Measurements from ENCODE around the gene GET4.
"Not testable (repeated sequence)": the region's sequence is repeated elsewhere in the genome, so short reads cannot be mapped to it uniquely, and the experiment has no call there.

The GET4 gene

DNA sequence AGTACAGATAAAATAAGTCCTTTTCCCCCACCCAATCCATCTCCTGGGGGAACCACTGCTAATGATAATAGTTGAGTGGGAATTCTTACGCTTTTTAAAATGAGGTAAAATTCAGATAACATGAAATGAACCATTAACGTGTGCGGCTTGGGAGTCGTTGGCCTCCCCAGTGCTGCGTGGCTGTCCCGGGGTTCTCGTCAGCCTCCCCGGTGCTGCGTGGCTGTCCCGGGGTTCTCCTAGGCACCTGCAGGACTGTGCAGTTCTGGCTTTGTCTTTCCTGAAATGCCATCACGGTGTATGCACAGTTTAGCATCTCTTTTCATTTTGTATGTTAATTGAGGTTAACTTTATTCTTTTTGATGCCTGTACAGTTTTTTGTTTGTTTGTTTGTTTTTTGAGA is 30.6 kb upstream of the GET4 start:
- DNase-seq (ENCODE audit: low spot score), result no peak

DNA sequence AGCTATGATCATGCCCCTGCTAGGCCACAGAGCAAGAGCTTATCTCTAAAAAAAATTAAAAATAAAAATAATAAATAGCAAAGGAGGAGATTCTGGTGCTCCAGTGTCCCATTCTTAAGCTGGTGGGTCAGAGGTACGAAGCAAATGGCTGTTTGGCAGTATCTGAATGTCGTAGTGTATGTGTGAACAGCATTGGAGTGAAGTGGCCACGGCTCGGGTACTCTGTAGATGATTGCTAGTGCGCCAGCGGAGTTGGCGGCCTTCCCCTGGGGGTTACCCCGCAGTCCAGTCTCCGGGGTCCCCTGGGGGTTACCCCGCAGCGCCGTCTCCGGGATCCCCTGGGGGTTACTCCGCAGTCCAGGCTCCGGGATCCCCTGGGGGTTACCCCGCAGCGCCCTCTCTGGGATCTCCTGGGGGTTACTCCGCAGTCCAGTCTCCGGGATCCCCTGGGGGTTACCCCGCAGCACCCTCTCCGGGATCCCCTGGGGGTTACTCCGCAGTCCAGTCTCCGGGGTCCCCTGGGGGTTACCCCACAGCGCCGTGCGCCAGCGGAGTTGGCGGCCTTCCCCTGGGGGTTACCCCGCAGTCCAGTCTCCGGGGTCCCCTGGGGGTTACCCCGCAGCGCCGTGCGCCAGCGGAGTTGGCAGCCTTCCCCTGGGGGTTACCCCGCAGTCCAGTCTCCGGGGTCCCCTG is 29.2 kb upstream of the GET4 start:
- not testable (repeated sequence) for DNase-seq (ENCODE audit: low spot score)

DNA sequence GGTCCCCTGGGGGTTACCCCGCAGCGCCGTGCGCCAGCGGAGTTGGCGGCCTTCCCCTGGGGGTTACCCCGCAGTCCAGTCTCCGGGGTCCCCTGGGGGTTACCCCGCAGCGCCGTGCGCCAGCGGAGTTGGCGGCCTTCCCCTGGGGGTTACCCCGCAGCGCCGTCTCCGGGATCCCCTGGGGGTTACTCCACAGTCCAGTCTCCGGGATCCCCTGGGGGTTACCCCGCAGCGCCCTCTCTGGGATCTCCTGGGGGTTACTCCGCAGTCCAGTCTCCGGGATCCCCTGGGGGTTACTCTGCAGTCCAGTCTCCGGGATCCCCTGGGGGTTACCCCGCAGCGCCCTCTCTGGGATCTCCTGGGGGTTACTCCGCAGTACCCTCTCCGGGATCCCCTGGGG is 28.6 kb upstream of the GET4 start:
- DNase-seq (ENCODE audit: low spot score), result not testable (repeated sequence)

DNA sequence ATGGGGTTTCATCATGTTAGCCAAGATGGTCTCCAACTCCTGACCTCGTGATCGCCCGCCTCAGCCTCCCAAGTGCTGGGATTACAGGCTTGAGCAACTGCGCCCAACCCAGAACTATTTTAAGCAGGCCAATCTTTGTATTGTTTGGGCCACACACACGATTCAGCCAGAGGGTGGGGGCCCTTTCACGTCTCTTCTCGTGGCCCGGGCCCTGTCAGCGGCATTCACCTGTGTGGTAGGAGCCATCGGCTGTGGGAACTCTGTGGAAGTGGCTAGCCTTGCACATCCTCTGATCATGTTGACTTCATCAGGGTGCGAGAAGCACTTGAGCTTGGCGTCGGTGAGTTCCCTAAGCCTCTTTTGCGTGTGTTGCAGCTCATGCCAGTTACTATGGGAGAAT is 27.2 kb upstream of the GET4 start:
- DNase-seq (ENCODE audit: low spot score), result no peak

DNA sequence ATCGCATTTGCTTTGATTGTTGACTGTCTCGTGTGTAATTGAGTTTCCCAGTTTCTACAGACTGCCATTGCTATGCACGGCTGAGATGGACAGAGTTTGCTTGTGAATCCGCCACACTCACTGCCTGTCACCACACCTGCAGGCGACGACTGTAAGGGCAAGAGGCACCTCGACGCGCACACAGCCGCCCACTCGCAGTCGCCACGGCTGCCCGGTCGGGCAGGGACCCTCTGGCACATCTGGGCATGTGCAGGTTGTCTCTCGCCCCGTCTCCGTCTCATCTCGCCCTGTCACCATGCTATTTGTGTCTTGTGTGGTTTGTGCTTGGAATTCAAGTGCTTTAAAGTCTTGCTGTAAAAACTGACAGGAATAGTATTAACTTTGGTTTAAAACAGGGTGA is 26.6 kb upstream of the GET4 start:
- no peak for DNase-seq (ENCODE audit: low spot score)

DNA sequence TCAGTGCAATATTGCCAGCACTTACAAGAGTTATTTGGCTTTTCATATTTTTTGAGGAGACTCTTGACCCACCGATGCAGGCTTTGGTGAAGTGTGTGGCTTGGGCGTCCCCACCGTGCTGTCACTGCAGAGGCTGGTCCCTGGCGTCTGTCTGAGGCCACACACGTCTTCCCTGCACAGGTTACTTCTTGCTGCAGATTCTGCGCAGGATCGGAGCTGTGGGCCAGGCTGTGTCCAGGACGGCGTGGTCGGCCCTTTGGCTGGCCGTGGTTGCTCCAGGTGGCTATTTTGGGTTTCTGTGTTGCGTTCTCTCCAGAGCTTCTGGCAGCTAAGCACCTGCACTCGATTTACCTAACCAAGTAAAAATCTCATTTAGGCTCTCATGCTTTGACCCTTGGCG is 25.1 kb upstream of the GET4 start:
- no peak for DNase-seq (ENCODE audit: low spot score)

DNA sequence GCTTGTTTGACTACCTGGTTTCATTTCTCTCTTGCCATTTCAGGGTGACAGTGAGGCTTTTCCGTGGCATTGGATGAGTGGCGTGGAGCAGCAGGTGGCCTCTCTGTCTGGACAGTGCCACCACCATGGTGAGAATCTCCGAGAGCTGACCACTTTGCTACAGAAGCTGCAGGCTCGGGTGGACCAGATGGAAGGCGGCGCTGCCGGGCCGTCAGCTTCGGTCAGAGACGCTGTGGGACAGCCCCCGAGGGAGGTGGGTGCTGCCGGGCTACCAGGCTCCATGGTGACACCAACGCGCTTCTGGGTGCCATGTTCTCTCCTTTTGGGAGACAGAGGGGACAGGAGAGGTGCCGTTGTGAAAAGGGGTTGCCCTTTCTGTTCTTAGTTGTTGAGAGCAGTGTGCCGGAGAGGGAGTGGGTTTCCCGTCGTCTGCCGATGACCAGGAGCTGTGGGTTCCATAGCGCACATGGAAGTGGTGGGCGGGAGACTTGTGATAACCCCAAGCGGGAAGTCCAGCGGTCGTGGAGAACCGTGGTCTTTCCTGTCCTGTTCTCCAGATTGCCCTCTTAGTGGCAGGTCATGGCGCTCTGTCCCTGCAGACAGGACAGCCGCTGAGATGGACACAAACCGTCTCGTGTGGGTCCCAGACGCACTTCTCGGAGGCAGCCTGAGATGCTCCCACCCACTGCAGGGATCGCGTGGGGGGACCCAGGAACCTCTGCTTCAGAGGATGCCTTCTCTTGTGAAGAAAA is 22.8 kb upstream of the GET4 start:
- DNase-seq (ENCODE audit: low spot score), result no peak

DNA sequence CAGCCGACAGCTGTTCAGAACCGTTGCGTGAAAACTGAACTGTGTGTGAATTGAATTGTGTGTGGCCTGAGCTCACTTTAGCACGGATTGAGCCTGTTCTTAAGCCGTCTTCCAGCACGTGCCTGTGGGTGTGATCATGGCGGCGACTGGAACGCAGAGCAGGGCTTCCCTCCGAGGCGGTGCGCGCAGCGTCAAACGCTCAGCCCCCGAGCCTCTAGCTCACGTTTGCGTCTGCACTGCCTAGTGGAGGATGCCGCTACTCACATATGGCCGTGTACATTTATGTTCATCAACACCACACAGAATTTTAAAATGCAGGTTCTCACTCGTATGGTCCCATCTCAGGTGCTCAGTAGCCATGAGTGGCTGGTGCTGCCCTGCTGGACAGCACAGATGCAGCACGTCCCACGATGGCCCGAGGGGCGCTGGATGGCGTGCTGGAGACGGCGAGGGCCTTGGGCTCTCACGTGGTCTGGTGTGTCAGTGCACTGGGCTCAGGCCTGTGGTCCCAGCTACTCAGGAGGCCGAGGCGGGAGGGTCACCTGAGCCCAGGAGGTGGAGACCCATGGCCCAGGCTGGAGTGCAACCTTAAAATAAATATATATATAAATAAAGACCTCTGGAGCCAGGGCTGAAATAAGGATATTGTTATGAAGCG is 22.1 kb upstream of the GET4 start:
- no peak for DNase-seq (ENCODE audit: low spot score)

DNA sequence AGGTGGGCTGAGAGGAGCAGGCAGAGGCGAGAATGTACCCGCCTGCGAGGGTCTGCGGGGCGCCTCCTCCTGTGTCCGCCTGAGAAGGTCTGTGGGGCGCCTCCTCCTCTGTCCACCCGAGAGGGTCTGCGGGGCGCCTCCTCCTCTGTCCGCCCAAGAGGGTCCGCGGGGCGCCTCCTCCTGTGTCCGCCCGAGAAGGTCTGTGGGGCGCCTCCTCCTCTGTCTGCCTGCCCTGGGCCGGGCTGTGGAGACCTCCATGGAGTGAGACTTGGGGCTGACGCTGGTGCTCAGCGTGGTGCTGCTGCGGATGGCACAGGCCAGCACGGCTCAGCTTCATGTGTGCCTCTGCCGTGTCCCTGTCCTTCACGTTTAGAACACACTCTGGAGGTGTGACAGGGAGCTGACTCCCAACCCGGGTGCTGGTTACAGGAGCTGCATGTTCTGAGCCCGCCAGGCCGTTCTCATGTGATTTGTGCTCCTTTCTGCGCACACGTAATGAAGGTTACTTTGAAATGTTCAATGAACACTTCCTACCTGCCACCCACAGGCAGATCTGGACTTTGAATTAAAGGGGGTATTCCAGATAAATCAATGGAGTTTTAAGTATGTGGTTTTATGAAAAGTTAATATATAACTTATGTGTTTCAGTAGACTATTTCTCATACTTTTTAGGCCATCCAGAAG is 20.5 kb upstream of the GET4 start:
- no peak for DNase-seq (ENCODE audit: low spot score)

DNA sequence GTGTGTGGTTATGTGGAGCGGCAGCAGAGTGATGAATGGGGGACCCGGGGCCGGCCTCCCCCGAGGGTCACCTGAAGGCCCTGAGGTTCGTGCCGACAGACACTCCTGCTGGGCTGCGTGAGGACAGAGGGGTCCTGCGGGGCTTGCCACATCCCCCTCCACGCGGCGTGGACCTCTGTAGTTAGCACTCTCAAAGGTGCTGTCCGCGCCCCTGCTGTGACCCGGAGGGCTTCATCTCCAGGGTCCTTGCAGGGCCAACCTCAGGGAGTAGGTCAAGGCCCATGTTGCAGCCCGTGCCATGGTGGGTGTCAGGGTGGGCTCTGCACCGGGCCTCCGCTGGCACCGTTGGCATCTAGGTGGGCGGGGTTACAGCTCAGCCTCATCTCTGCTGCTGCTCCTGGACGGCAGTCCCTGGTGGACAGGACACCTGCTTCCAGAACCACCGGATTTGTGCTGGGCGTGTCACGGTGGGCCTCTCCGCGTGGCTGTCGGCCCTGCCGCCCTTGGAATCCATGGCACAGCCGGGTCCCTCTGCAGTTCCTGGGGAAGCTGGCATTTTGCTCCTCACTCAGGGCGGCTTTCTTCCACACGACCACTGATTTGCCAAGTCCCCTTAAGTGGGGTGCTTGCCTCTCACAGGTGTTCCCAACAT is 19.8 kb upstream of the GET4 start:
- DNase-seq (ENCODE audit: low spot score), result no peak

DNA sequence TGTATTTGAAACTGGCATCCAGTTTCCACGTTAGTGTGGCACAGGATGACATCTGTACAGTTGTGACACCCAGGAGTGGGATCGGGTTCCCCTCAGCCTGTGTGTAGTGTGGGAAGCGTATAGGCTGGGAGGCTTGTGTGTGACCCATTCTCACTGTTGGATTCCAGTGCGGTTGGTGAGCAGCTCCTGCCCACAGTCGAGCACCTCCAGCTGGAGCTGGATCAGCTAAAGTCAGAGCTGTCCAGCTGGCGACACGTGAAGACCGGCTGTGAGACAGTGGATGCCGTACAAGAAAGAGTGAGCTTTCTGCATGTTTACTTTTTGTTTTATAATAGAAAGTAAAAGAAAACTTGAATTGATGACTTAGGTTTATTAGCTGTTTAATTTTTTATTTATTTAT is 18.7 kb upstream of the GET4 start:
- DNase-seq (ENCODE audit: low spot score), result no peak

DNA sequence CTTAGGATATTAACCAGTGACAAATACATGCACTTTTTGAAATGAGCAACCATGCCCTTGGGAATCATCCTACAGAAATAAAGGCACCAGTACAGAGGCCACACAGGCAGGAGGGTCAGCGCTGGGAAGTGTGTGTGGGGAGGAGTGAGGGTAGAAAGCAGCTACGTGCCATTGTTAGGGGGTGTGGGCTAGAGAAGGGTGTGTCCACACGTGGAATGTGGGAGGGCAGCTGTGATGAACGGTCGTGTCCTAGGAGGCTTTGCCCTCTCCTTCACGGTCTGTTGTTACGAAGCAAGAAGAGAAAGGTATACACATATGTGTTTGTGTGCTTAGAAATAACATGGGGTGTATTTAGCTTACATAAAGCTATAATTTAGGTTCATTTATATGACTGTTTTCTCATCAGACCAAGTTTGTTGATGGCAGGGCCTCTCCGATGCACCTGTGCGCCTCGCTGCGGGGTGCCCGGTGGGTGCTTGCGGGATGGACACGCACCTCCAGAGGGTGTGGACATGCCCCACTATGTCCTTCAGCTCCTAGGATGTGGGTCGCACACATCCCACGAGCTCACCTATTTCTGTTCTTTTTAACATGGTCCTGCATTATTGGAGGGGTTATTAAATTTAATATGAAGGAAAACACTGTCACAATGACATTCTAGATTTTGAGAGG is 16.9 kb upstream of the GET4 start:
- DNase-seq (ENCODE audit: low spot score), result no peak

DNA sequence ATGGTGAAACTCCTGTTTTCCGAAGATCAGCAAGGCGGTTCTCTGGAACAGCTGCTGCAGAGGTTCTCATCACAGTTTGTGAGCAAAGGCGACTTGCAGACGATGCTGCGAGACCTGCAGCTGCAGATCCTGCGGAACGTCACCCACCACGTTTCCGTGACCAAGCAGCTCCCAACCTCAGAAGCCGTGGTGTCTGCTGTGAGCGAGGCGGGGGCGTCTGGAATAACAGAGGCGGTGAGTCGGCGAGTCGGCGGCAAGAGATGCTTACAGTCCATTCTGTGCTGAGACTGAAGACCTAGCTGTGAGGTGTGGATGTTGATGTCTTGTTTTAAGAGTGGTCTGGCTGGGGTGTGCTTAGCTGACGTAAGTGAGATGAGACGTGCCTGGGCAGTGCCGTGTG is 16.2 kb upstream of the GET4 start:
- DNase-seq (ENCODE audit: low spot score), result no peak

DNA sequence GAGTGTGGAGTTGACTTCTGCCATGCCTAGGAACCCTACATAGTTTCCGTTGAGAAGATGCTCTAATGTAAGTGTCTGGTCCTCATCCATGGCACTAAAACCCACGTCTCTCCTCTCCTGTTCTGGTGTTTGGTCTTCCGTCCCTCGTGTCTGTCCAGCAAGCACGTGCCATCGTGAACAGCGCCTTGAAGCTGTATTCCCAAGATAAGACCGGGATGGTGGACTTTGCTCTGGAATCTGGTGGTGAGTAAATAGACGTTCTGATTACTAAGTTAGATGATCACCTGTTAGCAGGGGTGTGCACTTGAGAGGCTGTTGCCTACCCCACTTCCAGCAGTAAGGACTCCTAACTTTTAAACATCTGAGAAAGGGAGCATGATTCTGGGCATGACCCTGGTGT is 15.1 kb upstream of the GET4 start:
- no peak for DNase-seq (ENCODE audit: low spot score)

DNA sequence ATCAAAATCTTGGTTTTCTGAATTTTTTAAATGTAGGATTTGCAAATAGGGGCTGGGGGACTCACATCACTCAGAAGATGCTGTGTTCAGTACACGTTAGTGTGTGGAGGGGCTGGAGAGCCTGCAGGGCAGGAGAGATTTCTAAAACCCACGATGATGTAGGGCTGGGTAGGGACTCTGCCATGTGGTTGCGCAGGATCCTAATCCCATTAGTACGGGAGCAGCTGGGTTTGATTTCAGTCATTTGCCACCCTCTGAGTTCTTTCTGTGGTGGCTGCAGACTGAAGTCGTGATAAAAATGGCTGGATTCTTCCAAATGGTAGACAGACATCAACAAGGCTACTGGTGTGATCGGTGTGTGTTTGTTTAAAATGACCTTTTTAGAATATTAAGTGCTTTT is 14.2 kb upstream of the GET4 start:
- DNase-seq (ENCODE audit: low spot score), result no peak

DNA sequence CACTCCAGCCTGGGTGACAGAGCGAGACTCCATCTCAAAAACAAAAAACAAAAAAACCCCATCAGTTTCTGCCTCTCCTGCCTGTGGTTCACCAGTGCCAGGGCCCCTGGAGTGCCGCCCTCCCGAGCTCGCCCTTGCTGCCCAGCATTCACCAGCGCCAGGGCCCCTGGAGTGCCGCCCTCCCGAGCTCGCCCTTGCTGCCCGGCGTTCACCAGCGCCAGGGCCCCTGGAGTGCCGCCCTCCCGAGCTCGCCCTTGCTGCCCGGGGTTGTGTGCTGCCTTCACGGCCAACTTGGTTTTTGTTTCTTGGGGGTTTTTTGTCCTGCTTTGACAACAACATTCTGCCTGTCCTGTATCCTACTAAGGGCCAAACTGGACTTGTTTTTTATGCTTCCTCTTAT is 13.2 kb upstream of the GET4 start:
- no peak for DNase-seq (ENCODE audit: low spot score)

DNA sequence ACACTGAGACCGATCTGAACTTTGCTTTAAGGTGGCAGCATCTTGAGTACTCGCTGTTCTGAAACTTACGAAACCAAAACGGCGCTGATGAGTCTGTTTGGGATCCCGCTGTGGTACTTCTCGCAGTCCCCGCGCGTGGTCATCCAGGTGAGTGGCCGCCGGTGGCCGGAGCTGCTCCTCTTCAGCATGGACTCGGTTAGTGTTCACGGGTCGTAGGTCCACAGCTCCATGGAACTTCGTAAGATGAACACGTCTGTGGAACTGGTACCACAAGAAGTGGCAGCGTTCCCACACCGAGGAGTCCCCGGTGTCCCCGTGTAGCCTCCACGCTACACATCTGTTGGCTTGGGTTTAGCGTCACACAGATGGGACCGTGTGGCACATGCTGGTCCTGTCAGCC is 10.4 kb upstream of the GET4 start:
- no peak for DNase-seq (ENCODE audit: low spot score)

DNA sequence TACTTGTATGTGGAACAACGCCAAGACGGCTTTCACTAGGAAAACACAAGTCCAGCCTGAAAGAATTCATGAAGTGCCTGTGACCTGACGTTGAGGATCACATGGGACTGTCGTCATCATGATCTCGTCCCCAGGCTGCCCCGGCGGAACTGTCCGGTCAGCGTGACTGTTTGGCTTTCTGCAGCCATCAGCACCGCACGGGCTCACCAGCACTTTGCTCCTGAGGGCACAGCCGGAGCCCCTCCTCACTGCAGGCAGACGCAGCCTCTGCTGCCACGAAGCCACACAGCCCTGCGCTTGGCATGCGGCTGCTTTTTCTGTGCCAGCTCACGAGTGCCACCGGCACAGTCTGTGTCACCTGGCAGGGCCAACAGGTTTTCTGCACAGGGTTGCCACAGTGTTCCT is 9.4 kb upstream of the GET4 start:
- DNase-seq (ENCODE audit: low spot score), result no peak

DNA sequence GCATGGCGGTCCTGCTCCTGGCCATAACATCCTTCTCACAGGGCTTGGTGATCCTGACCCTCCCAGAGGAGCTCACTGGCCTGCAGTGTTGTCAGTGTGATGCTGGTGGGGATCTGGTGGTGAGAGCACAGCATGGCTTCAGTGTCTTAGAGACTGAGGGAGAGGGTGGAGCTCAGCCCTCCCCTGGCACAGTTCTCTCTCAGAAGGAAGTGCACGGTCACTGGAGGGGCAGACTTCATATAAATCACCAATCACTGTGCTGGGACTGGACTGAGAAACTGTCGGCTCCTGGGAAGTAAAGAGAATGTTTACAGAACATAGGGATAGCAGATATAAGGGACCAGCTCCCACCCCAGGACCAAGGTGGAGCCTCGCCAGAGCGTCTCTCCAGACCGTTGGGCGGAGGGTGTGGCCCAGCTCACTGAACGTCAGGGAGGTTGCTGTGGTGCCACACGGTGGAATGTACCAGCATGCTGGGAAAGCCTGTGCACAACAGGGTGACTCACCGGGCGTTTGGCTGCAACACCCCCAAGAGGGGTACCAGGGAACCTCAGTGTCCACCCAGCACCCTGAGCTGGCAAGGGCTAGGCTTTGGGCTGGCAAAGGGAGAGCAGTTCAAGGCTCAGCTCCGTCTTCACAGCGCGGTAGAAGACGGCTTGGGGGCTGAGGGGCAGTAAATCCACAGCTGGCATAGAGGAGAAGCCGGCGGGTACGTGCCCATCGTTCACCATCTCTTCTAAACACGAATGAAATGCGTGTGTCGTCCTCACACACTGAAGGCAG is 8.8 kb upstream of the GET4 start:
- DNase-seq (ENCODE audit: low spot score), result no peak

DNA sequence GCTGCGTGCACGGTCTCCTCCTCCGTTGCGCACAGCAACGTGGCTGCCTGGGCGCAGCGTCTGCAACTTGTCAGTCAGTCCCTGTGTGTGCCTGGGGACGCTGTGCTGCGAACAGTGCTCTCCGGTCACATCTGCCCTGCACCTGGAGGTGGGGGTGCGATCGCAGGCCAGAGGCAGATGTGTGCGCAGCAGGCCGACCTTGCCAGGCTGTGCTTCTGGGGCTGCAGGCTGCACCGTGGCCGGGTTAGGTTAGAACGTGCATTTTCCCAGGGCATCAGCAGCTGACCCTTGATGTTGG is 8.2 kb upstream of the GET4 start:
- no peak for DNase-seq (ENCODE audit: low spot score)

DNA sequence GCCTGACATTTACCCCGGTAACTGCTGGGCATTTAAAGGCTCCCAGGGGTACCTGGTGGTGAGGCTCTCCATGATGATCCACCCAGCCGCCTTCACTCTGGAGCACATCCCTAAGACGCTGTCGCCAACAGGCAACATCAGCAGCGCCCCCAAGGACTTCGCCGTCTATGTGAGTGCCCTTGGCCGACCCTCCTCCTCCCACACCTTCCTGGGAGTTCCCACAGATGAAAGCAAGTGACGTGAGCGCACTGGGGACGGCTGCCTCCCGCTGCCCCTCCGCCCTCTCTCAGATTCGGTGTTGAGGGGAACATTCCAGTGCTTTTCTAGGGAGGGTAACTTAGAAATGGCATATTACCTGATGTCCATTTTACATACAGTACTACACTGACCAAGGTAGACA is 7.0 kb upstream of the GET4 start:
- no peak for DNase-seq (ENCODE audit: low spot score)

All from ecto neural progenitor cell (in vitro differentiated cells).